Activated CD4-positive, CD25-positive, alpha-beta regulatory T cell treated with anti-CD3 and anti-CD28 coated beads, Interleukin-2, amount 50 U/mL, for 24 hours (primary cell): ENCODE measurements around the gene LST1.
"Not testable (repeated sequence)": the region's sequence is repeated elsewhere in the genome, so short reads cannot be mapped to it uniquely, and the experiment has no call there.

Experiments used
- ATAC-seq, 2 donors: fragments of 150-1000 bp; cut with Tn5 transposase; one replicate each; pipeline ENCODE4 v1.10.0; 2021; ENCODE audit warnings: mild to moderate bottlenecking in 1 of 2, moderate library complexity in 1 of 2

LST1 gene

DNA sequence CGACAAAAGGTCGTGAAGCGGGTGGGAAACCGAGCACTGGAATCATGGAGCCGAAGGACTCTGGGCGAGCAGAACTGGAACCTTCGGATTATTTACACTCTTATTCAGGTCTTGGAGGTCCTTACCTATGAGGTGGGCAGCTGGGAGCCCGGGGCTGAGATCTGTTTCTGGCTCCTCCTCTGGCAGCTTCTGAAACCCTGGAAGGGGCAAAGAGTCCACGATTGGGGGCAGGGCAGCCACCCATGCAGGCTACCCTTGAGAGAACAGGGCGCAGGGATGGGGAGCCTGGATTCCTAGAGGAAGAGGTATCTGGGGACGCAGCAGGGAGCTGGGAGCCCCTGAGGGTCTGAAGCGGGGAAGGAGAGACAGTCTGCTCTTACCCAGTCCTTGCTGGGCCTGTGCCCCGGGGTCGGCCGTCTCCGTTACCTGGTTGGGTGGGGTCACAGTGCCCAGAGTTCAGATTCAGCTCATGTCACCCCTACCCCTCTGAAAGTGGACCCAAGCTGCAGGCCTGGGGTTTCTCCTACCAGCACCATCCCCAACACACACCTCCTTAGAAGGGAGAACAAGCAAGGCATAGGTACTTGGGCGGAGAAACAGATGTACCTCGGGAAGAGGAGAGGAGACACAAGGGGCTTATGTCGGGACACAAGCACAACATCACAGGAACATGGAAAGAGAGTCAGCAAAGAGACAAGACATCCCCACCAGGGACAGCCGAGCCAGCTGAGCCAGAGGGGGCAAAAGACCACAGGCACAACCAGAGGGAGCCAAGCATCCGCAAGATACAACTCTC is 4.4 kb upstream of the LST1 start:
- no peak for ATAC-seq

DNA sequence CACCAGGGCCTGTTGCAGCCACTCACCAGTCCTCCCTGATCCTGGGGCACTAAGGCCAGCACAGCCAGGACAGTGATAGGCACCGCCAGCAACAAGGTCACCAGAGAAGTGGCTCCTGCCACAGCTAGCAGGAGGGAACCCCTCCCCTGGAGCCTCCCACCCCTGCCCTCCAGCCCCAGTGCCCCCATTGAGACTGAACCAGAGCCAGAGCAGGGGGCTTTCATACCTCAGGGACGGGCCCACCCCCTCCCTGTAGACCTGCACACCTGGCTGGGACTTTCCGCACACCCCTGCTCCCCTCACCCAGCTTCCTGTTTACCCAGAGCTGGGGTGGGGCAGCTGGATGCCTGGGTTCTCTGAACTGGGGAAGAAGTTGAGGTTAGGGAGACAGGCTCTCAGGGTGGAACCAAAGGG is 3.8 kb upstream of the LST1 start, which contains the start of gene LTB:
LTB (minus strand) TSS at position 195 of the 414 bp plus-strand sequence; CDS start at position 188, 7 bp downstream.
- ATAC-seq = peak; percentile 7 to 15

DNA sequence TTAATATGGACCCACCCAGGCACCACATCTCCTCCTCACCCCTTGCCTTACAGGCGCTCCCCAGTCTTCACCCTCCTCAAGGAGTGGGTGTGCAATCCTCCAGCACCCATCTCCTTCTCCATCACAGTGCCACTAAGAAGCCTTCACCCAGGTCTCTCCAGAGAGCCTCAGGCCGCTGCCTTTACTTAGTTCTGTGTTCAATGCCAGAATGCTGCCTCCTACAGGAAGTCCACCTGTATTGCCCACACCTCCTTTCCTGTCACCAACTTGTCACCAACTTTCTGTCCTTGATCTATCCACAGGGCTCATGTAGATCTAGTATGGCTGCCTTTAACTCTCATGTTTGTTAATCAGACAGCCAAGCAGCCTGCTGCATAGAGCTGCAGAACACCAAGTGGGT is 586 bp upstream of the LST1 start:
- ATAC-seq = peak; percentile 11 to 15

DNA sequence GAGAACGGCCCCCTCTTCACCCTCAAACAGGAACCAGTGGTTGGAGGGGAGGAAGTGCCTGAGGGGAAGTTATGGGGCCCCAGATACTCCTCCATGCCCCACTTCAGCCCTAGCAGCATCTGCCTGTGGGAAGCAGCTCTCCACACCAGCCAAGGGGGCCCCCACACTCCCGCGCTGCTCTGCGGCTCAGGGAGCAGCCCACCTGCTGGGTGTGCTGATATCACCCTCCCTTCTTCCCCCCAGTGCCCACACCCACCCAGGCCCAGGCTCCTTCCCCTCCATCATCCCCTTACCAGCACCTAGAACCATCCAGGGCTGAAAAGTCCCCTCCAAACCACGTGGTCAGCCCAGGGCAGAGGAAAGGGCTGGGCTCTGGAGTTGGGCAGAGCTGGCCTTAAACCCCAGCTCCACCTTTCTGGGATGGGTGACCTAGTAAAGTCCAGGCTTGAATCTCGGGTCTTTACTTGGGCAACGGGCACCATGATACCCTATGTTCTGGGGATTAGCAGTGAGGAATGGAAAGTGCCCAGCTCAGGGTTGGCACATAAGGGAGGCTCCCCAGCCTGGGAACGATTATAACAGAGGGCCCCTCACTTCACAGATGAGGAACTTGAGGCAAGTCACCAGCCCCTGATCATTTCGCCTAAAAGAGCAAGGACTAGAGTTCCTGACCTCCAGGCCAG is 663 bp downstream of the LST1 start:
- ATAC-seq = peak in 1 of 2 donors; percentile 14

DNA sequence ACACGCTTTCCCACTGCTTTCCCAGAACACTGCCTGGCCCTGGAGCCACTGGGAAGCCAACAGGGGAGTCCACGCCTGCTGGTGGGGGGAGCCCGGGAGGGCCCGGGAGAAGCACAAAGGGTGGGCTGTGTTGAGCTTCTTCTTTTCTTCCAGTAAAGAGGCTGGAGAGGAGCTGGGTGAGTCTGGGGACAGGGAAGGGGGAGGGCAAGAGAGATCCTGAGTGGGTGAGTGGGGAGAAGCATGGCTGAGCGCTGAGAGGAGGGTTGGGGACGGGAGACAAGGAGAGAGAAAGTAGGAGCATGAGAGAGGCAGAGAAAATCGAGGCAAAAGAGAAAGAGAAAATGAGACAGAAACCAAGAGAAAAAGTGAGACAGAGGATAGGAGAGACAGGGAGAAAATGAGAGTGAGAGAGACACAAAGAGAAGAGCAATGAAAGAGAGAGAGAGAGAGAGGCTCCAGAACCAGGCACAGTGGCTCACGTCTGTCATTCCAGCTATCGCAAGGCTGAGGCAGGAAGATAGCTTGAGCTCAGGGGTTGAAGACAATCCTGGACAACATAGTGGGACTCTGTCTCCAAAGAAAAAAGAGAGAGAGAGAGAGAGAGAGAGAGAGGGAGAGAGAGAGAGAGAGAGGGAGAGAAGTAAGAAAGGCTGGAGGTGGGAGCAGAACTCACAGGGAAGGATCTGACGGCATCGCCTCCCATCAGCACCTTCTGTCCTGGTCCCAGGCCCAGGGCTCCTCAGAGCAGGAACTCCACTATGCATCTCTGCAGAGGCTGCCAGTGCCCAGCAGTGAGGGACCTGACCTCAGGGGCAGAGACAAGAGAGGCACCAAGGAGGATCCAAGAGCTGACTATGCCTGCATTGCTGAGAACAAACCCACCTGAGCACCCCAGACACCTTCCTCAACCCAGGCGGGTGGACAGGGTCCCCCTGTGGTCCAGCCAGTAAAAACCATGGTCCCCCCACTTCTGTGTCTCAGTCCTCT is 2.0 kb downstream of the LST1 start:
- peak; percentile 45 to 55 for ATAC-seq

DNA sequence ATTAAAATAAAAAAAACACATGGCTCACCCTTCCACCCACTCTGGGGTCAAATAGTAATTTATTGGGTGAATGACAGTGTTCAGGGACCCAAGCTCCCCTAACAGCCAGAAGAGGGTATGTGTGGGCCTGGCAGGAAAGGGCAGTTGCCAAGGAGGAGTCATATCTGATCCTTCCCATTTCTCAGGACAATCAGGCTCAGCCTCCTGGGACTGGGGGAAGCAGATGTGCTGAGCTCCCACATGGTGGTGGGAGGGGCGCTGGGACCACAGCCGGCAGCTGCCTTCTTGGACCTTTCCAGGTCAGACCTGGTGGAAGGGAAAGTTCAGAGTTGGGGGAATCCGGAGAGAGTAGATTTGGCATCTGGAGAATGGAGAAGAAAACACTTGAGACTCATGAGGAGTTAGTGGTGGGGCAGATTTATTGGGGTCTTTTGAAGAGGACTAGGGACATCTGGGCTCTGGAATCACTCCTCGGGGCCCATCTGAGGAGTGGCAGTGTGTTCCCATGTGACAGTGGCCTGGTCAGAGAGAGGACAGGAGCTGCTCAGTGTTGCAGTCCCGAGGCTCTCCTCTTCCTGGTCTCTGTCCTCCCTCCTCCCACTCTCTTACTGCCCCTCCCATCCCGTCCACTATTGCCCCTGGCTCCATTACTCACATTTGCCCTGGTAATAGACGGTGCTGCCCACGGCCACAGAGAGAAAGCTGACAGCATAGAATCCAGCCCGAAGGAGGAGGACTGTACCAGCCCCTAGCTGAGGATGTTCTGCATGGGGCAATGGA is 3.0 kb downstream of the LST1 start:
- no peak for ATAC-seq

DNA sequence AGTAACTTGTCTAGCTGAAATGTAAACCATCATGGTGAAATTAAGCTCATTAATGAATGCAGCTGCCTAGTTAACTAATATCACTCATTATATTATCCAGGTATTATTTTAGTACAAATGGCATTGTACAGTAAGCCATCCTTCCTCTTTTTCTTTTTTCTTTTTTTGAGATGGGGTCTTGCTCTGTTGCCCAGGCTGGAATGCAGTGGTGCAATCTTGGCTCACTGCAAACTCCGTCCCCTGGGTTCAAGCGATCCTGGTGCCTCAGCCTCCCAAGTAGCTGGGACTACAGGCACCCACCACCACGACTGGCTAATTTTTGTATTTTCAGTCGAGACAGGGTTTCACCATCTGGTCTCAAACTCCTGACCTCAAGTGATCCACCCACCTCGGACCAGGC is 4.6 kb downstream of the LST1 start:
- not testable (repeated sequence) for ATAC-seq

DNA sequence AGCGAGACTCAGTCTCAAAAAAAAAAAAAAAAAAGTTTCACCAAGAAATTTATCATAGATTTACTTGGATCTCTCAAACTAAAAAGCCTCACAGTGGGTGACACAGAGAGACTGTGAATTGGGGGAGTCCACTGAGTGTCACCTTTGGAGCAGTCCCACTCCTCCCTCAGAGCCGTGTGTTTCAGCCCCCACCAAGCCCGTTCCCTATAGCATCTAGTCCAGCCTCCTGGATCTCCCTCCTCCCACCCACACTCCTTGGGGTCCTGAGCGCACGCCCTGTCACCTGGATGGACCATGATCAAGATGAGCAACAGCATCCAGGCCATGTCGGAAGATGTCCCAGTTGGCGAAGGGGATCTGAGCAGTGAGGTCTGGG is 6.3 kb downstream of the LST1 start:
- no peak for ATAC-seq

DNA sequence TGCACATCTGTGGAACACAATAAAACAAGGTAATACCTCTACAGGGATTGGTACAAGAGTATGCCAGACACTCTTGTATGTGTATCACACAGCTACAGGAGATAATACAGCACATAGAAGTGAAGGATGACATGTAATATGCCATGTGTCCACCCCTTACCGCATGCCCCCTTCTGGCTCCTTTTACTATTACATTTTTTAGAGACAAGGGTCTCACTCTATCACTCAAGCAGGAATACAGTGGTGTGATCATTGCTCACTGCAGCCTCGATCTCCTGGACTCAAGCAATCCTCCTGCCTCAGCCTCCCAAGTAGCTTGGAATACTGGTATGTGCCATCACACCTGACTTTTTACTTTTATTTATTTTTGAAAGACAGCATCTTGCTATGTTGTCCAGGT is 10.9 kb downstream of the LST1 start:
- ATAC-seq = peak; percentile 75 to 85

DNA sequence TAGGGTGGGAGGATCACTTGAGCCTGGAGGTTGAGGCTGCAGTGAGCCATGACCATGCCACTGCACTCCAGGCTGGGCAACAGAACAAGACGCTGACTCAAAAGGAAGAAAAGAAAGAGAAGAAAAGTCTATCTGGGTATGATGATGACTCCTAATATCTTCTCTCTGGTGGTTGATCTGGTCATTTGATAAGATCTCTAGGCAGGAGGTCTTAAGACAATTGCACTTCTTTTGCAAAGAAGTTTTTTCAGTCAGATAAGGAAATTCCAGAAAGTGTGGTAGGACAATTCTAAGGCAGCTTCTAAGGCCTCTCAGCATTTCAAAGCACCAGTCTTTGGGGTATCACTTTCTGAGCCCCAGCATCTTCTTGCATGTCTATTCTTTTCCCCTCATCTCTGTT is 21.2 kb downstream of the LST1 start:
- no peak for ATAC-seq

DNA sequence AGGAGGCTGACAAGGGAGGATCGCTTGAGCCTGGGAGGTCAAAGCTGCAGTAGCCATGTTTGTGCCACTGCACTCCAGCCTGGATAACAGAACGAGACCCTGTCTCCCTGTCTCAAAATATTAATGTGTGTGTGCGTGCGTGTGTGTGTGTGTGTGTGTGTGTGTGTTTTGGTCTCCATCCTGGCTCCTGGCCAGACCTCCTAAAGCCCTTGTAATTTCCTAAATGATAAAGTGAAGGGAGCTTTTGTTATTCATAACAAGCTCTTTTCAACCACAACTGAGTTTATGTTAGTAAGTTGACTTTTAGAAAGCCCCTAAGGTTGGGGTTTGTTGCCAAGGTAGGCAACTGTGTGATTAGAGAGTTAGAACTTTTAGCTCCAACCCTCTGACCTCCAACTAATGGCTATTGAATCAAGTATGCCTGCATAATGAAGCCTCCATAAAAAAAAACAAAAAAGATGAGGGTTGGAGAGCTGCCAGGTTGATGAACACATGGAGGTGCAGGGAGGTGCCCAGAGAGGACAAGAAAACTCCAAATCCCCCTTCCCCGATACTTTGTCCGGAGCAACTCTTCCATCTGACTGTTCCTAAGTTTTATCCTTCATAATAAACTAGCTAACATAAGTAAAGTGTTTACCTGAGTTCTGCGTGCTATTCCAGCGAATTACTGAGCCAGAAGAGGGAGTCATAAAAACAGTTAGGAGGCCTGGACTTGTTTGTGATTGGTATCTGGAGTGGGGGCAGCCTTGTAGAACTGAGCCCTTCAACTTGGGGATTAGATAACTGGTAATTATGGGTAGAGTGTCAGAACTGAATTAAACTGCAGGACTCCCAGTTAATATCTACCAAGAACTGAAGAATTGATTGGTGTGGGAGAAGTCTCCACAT is 23.7 kb downstream of the LST1 start:
- no peak for ATAC-seq

DNA sequence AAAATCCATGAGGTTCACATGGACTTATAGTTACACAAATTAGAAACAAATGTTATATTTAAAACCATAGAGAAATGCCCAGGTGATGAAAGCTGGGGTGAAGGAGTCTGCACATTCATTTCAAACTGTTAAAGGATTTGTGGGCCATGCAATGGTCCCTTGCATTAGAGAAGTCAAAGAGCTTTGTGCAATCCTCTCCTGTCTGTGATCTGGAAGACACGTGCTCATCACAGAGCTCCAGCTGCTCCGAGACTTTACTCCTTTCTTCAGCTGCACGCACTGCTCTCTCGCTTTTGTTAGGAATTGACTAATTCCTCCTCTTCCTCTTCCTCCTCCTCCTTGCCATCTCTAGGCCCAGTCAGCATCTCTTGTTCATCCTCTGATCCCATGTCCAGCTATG is 24.9 kb downstream of the LST1 start:
- no peak for ATAC-seq

DNA sequence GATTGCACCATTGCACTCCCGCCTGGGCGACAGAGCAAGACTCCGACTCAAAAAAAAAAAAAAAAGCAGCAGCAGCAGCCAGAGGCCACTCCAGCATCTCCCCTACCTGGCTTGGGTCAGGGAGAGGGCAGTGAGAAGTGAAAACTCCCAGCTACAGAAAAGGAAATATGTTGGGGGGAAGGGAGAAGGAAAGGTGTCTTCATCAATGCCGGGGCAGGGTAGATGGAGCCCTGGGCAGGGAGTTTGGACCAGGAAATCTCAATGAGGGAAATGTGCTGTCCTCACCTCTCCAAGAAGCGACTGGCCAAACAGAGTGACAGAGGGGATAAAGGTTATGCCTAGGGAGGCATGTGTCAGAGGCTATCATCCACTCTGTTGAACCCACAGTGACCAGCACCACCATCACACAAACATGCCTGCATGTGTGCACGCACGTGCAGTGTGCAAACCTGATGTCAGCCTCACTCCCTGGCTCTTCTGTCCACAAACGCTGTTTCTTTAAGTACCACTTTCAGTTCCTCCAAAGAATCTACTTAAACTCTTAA is 28.1 kb downstream of the LST1 start:
- ATAC-seq = no peak

DNA sequence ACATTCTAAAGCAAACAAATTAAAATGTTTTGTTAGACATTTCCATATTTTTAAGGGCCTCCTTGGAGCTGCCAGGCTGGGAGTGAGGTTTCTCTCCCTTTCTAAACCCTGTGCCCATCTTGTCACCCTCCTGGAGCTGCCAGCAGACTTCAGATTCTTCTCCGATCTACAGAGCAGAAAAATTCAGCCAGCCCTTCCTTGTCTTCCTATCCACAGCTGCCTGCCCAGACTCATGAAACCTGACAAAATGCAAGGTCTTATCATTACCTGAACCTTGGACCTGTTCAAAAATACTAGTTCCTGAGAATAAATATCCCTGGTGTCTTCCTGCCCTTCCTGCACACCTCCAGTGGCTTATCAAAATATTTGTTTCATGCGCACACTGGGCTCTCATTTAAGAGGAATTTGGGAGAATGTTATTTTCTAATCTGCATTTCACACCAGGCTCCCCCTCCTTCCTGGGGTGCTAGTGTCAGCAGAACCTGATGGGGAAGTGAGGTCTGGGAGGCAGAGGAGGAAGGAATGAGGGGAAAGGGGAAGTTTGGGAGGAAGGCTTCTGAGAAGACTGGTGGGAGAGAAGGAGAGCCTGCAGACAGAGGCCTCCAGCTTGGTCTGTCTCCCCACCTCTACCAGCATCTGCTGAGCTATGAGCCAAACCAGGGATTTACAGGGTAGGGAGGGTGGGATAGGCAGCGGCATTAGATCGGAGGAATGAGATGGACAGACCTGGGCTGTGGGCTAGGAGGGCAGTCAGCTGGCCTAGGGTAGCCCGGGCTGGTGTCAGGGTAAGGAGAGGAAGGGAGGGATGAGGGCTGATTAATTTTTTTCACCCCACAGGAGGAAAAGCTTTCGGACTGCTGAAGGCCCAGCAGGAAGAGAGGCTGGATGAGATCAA is 28.9 kb downstream of the LST1 start, which contains the start of gene AIF1:
AIF1 (plus strand) TSS at position 551 of the 895 bp plus-strand sequence; CDS start at position 647, 96 bp downstream.
- ATAC-seq = no peak

DNA sequence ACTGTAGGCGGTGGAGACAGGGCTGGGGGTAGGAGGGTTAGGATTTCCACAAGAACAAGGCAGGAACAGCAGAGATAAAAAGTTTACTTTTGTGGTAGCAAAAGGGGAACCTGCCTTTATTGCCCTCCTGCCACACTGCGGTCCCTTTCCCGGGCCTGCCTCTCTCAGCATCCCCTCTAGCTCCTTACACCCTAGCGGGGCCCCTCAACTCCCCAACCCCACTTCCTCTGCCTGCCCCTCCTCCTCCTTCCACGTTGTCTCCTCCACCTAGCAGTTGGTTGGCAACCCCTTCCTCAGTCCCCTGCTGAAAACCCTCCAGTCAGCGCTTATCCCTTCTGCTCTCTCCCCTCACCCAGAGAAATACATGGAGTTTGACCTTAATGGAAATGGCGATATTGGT is 29.7 kb downstream of the LST1 start:
- no peak for ATAC-seq

DNA sequence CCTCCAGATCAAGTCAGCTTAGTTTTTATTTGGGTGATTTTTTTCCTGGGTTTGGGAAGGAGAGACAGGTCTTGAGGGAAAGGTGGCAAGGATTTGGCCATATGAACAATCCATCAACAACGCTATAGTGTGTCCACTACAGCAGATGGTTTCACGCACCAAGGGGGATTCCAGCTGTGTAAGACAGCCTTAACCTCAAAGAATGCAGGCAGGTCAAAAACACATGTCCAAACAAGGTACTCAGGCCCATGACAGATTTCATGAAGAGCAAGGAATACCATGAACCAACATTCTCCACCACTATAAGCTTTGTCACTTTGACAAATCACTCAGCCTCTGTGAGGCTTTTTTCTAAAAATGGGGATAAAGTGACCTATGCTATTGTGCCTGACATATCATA is 30.9 kb downstream of the LST1 start:
- no peak for ATAC-seq

DNA sequence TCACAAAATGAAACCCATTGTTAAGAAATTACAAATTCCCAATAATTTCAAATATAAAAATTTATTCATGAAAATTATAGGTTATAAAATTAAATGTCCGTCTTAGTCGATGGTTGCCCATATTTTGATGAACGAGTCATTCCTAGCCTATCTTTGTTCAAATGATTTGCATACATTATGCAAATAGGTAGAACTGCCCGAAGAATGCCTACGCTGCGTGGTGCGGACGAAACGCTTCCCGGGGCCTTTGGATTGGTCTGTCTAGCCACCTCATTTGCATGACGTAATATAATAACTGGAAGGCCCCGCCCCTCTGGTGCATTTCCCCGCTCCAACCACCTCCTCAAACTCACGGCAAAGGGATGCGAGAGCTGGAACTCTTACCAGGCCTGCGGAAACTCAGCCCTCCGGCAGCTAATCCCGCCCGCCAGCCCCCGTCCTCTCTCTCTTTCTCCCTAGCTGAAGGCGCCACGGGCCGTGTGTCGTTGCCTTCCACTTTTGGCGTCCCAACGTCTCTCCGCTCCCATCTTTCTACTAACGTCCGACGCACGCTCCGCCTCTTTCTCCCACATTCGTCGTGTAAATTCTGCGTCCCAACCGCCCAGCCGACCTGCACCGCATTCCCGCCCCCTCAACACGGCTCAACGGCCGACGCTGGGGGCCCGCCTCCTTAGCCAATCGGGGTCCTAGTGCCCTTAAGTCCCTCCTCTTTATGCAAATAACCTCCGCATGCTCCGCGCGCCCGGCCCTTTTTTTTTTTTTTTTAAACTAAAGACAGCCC is 33.9 kb downstream of the LST1 start:
- ATAC-seq = peak; percentile 82 to 86

DNA sequence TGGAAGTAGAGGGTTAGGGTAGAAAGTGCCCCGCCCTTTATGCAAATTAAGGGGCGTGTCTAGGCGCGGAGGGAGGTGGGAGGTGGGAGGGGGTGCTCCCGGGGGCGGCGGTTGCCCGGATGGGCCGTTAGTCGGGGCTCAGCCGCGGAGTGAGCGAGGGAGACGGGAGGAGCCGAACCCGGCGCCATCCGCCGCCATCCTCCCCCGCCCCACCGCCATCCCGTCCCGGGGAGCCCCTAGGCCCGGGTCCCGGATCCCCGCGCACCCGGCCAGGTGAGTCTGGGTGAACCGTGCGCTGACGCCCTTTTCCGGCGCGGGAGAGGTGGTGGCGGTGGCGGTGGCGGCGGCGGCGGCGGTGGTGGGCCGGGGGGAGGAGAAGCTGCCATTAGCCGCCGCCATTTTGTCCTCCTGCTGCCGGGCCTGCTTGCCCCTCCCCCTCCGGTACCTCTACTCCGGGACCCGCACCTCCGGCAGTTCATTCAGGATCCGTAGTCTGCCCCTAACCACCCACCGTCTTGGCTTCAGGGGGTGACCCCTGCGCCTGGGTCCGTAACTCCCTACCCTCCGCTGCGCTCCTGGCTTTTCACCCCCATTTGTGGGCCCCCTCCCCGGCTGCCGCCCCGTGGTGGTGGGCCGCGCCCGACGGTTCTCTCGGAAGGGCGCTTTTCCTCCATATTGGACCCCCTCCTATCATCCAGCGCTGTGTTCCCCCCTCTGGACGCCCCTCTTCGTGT is 34.7 kb downstream of the LST1 start, which contains the start of gene PRRC2A:
PRRC2A (plus strand) TSS at position 130 of the 734 bp plus-strand sequence. CDS start 2,075 bp downstream, outside the sequence.
- ATAC-seq = peak; percentile 57 to 63
